A673 (cell line): ENCODE measurements around the gene ANKRD11. TPM values are rescaled to one million over a fixed set of nuclear protein-coding genes. Genes with fewer than 3 reads are reported as not detected.
A peak's percentile ranks its signal among the peaks of the same experiment; 100 is the strongest.
"Not testable (repeated sequence)": the region's sequence is repeated elsewhere in the genome, so short reads cannot be mapped to it uniquely, and the experiment has no call there.

Source experiments
- BruUV-seq: library from RNA; stranded (reverse); fragments of 400-500 nt; replicated peaks from 2 replicates; lab custom pipeline; 2021; lab: Mats Ljungman, UMichigan
- CTCF ChIA-PET: fragments of 300-600 bp; sonication (Branson Sonifier 250); formaldehyde crosslinking; loops from one replicate; lab custom pipeline; 2022; ENCODE audit warnings: antibody characterized with exemption; lab: Charles Lee
- POLR2A ChIA-PET: fragments of 300-600 bp; sonication (Branson Sonifier 250); formaldehyde crosslinking; loops from one replicate; lab custom pipeline; 2022; ENCODE audit warnings: antibody characterized with exemption; ENCODE audit not compliant: low non-redundant PET; lab: Charles Lee
- DNase-seq: peaks from one replicate; pipeline ENCODE4 v3.0.0-alpha.2; 2015; ENCODE audit warnings: low spot score
- H3K27ac ChIP-seq: fragments of 200-600 bp; sonication (generic); 2 replicates; pipeline ENCODE4 v1.5.1; 2016; ENCODE audit warnings: mixed run types, low read depth, mild to moderate bottlenecking, mixed read lengths, antibody characterized with exemption, low read length; ENCODE audit not compliant: poor library complexity, severe bottlenecking
- H3K27me3 ChIP-seq: fragments of 200-600 bp; sonication (generic); replicated peaks from 2 replicates; pipeline ENCODE4 v1.6.1; 2017; ENCODE audit warnings: mixed run types, low read depth, mild to moderate bottlenecking, mixed read lengths, antibody characterized with exemption, low read length; ENCODE audit not compliant: insufficient read depth, poor library complexity
- H3K36me3 ChIP-seq: fragments of 200-600 bp; sonication (generic); 2 replicates; pipeline ENCODE4 v1.6.1; 2016; ENCODE audit warnings: mixed run types, mild to moderate bottlenecking, mixed read lengths, antibody characterized with exemption, low read length; ENCODE audit not compliant: insufficient read depth, poor library complexity, severe bottlenecking
- H3K4me1 ChIP-seq: fragments of 200-600 bp; sonication (generic); 2 replicates; pipeline ENCODE4 v1.6.1; 2017; ENCODE audit warnings: mixed run types, mild to moderate bottlenecking, mixed read lengths, antibody characterized with exemption, low read length; ENCODE audit not compliant: insufficient read depth, poor library complexity, severe bottlenecking
- H3K4me3 ChIP-seq: fragments of 200-600 bp; sonication (generic); 2 replicates; pipeline ENCODE4 v1.5.1; 2016; ENCODE audit warnings: low read depth, mixed run types, mild to moderate bottlenecking, mixed read lengths, low read length; ENCODE audit not compliant: poor library complexity, severe bottlenecking
- H3K9me3 ChIP-seq: fragments of 200-600 bp; sonication (generic); 2 replicates; pipeline ENCODE4 v1.6.1; 2016; ENCODE audit warnings: mixed run types, low read depth, mild to moderate bottlenecking, mixed read lengths, antibody characterized with exemption, low read length; ENCODE audit not compliant: poor library complexity, severe bottlenecking
- EZH2 ChIP-seq: fragments of 200-600 bp; sonication (generic); IDR thresholded peaks from 2 replicates; pipeline ENCODE4 v1.6.1; 2017; ENCODE audit warnings: borderline replicate concordance, low read depth, mild to moderate bottlenecking, mixed read lengths, antibody characterized with exemption, low read length; ENCODE audit not compliant: poor library complexity, severe bottlenecking
- intact Hi-C: fragments of 100-400 bp; cut with micrococcal nuclease; formaldehyde crosslinking; loops from one replicate; pipeline ENCODE4 v1.10.0; 2022; ENCODE audit not compliant: unreplicated experiment
- total RNA-seq: library from RNA; stranded (reverse); gene quantifications from 2 replicates; pipeline ENCODE4 v1.2.3, GENCODE V29; 2021
- TF ChIP-seq, protein P1 (sequence below): fragments of 300-800, 200-600 bp; sonication (generic); conservative IDR thresholded peaks from 2 replicates; pipeline ENCODE4 v1.5.1; 2017; ENCODE audit warnings: low read depth, mild to moderate bottlenecking, antibody characterized with exemption, low read length, moderate library complexity, mixed read lengths

Gene ANKRD11
- total RNA-seq, 1 experiment from 2014 or later = 217 TPM

DNA sequence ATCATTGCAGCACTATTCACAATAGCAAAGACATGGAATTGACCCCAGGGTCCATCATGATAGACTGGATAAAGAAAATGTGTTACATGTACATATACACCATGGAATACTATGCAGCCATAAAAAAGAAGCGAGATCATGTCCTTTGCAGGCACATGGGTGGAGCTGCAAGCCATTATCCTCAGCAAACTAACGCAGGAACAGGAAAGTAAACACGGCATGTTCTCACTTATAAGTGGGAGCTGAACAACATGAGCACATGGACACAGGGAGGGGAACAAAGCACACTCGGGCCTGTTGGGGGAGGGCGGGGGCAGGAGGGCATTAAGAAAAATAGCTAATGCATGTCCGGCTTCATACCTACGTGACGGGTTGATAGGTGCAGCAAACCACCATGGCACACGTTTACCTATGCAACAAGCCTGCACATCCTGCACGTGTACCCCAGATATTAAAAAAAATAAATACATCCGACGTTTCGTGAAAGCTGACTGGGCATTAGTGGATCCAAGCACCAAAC, 243.9 kb downstream of the ANKRD11 start:
- no peak for DNase-seq
- H3K36me3 ChIP-seq = no peaks in the 10 kb centered on the region
- no peak overlapping the region for H3K27ac ChIP-seq

GRCh38 chr16:89244754-89245153, 245.6 kb downstream of the ANKRD11 start:
- ChIA-PET POLR2A (no interaction called here), CTCF (no interaction called here)
- Histone ChIP-seq H3K27ac (no peak overlapping the region), H3K9me3 (no peaks in the 10 kb centered on the region), H3K4me3 (no peak overlapping the region), H3K36me3 (no peaks in the 10 kb centered on the region), H3K27me3 (no peaks in the 10 kb centered on the region), H3K4me1 (peaks cover 8% of the 10 kb centered on the region)
- BruUV-seq = no TSS peak
- no peak for DNase-seq
- intact Hi-C loops = loop anchor here (10.0 kb wide), 1 partner anchor 260 kb away; the partner anchor contains the start of gene SPG7
- no peak for TF ChIP-seq EZH2
- TF ChIP-seq, protein P1, sequence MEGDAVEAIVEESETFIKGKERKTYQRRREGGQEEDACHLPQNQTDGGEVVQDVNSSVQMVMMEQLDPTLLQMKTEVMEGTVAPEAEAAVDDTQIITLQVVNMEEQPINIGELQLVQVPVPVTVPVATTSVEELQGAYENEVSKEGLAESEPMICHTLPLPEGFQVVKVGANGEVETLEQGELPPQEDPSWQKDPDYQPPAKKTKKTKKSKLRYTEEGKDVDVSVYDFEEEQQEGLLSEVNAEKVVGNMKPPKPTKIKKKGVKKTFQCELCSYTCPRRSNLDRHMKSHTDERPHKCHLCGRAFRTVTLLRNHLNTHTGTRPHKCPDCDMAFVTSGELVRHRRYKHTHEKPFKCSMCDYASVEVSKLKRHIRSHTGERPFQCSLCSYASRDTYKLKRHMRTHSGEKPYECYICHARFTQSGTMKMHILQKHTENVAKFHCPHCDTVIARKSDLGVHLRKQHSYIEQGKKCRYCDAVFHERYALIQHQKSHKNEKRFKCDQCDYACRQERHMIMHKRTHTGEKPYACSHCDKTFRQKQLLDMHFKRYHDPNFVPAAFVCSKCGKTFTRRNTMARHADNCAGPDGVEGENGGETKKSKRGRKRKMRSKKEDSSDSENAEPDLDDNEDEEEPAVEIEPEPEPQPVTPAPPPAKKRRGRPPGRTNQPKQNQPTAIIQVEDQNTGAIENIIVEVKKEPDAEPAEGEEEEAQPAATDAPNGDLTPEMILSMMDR = no peak

More for the DNA sequence above, 243.9 kb downstream of the ANKRD11 start:
- TF ChIP-seq EZH2 = no peak
- TF ChIP-seq, protein P1 = no peak
- ChIA-PET CTCF (interaction anchor here (0.7 kb wide), 1 partner anchor 574 kb away, joined by 4 read pairs; no protein-coding TSS in a partner anchor), POLR2A (no interaction called here)
- no peaks in the 10 kb centered on the region for H3K9me3 ChIP-seq
- no peaks in the 10 kb centered on the region for H3K27me3 ChIP-seq
- H3K4me3 ChIP-seq = peak overlapping the region; percentile 55
- intact Hi-C loops = loop anchor here (10.0 kb wide), 1 partner anchor 258 kb away; the partner anchor contains the start of gene SPG7
- H3K4me1 ChIP-seq = peaks cover 8% of the 10 kb centered on the region
- no TSS peak for BruUV-seq

DNA sequence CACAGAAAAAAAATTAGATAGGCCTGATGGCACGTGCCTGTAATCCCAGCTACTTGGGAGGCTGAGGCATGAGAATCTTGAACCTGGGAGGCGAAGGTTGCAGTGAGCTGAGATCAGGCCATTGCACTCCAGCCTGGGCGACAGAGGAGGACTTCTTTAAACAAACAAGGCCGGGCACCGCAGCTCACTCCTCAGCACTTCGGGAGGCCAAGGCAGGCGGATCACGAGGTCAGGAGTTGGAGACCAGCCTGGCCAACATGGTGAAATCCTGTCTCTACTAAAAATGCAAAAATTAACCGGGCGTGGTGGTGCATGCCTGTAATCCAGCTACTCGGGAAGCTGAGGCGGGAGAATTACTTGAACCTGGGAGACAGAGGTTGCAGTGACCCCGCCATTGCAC, 246.1 kb downstream of the ANKRD11 start:
- H3K36me3 ChIP-seq, H3K27ac ChIP-seq, H3K4me1 ChIP-seq, POLR2A ChIA-PET, H3K27me3 ChIP-seq, DNase-seq, CTCF ChIA-PET, BruUV-seq, H3K9me3 ChIP-seq, H3K4me3 ChIP-seq: not testable (repeated sequence)
- intact Hi-C loops = loop anchor here (10.0 kb wide), 1 partner anchor 261 kb away; the partner anchor contains the start of gene SPG7

DNA sequence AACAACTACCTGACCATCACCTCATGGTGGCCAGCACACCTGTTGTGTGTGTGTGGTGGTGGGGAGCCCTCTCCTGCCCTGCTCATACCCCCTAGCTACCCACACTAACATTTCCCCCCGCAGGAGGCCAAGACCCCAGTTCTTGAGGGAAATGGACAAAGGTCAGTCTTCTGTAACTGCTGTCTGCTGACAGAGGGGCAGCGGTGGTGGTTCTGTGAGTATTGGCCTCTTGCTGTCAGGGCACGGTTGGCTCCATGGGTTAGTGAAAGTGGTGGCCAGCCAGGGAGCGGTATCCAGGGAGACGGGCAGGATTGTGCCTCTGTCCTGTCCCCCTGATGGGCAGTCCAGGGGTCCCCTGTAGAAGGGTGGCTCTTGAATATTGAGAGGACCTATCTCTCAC, 246.7 kb downstream of the ANKRD11 start:
- TF ChIP-seq, protein P1 = no peak
- no peak for TF ChIP-seq EZH2
- ChIA-PET CTCF (no interaction called here), POLR2A (no interaction called here)
- intact Hi-C loops = loop anchor here (10.0 kb wide), 1 partner anchor 261 kb away; the partner anchor contains the start of gene SPG7
- Histone ChIP-seq H3K36me3 (no peaks in the 10 kb centered on the region), H3K4me3 (no peak overlapping the region), H3K27ac (no peak overlapping the region), H3K27me3 (no peaks in the 10 kb centered on the region), H3K4me1 (peaks cover 8% of the 10 kb centered on the region), H3K9me3 (no peaks in the 10 kb centered on the region)
- DNase-seq = no peak
- BruUV-seq = no TSS peak
